NCI-H2171 treated with DMSO at 0.1 percent for 48 hours (cell line): ENCODE data around the gene PARD3B.

Experiments used
- DNase-seq: peaks from one replicate; lab custom pipeline; 2025; lab: John Stamatoyannopoulos, UW

The PARD3B gene

GRCh38 chr2:205130111-205130829, 585.0 kb downstream of the PARD3B start:
- DNase-seq, result no peak

- DNase-seq, result peak; percentile 14
Measured at GRCh38 chr2:205133544-205133943, 588.3 kb downstream of the PARD3B start.

GRCh38 chr2:205138735-205139134, 593.5 kb downstream of the PARD3B start:
- DNase-seq, result peak; percentile 57

- DNase-seq, result no peak
Measured at GRCh38 chr2:205139822-205140463, 594.7 kb downstream of the PARD3B start.

GRCh38 chr2:205141381-205141780, 596.1 kb downstream of the PARD3B start:
- DNase-seq, result no peak

GRCh38 chr2:205145888-205146287, 600.6 kb downstream of the PARD3B start:
- no peak for DNase-seq

GRCh38 chr2:205148755-205149154, 603.5 kb downstream of the PARD3B start:
- peak; percentile 11 for DNase-seq

- no peak for DNase-seq
Measured at GRCh38 chr2:205156457-205156856, 611.2 kb downstream of the PARD3B start.

- DNase-seq, result no peak
Measured at GRCh38 chr2:205158404-205158803, 613.1 kb downstream of the PARD3B start.

- no peak for DNase-seq
Measured at GRCh38 chr2:205161156-205161839, 616.0 kb downstream of the PARD3B start.

- peak; percentile 10 for DNase-seq
Measured at GRCh38 chr2:205166745-205167144, 621.5 kb downstream of the PARD3B start.

GRCh38 chr2:205169012-205169411, 623.7 kb downstream of the PARD3B start:
- no peak for DNase-seq

GRCh38 chr2:205169464-205169863, 624.2 kb downstream of the PARD3B start:
- DNase-seq, result no peak

GRCh38 chr2:205170399-205170798, 625.1 kb downstream of the PARD3B start:
- DNase-seq, result peak; percentile 60

GRCh38 chr2:205171261-205171940, 626.1 kb downstream of the PARD3B start:
- DNase-seq, result peak; percentile 63

GRCh38 chr2:205175831-205176230, 630.6 kb downstream of the PARD3B start:
- peak; percentile 55 for DNase-seq

- DNase-seq, result no peak
Measured at GRCh38 chr2:205176546-205176945, 631.3 kb downstream of the PARD3B start.

GRCh38 chr2:205177546-205177945, 632.3 kb downstream of the PARD3B start:
- no peak for DNase-seq

GRCh38 chr2:205180730-205181129, 635.5 kb downstream of the PARD3B start:
- DNase-seq, result no peak

GRCh38 chr2:205187731-205188130, 642.5 kb downstream of the PARD3B start:
- DNase-seq, result no peak

- peak; percentile 97 for DNase-seq
Measured at GRCh38 chr2:205188239-205189138, 643.2 kb downstream of the PARD3B start.
